HG02884 (cell line): Measurements from ENCODE around the gene OTP.
A peak's percentile ranks its signal among the peaks of the same experiment; 100 is the strongest.

Source experiments
- ATAC-seq: cut with Tn5 transposase; IDR thresholded peaks from one replicate; pipeline ENCODE4 v1.9.1; 2021; ENCODE audit warnings: mild to moderate bottlenecking, moderate library complexity; ENCODE audit not compliant: unreplicated experiment

OTP gene

DNA sequence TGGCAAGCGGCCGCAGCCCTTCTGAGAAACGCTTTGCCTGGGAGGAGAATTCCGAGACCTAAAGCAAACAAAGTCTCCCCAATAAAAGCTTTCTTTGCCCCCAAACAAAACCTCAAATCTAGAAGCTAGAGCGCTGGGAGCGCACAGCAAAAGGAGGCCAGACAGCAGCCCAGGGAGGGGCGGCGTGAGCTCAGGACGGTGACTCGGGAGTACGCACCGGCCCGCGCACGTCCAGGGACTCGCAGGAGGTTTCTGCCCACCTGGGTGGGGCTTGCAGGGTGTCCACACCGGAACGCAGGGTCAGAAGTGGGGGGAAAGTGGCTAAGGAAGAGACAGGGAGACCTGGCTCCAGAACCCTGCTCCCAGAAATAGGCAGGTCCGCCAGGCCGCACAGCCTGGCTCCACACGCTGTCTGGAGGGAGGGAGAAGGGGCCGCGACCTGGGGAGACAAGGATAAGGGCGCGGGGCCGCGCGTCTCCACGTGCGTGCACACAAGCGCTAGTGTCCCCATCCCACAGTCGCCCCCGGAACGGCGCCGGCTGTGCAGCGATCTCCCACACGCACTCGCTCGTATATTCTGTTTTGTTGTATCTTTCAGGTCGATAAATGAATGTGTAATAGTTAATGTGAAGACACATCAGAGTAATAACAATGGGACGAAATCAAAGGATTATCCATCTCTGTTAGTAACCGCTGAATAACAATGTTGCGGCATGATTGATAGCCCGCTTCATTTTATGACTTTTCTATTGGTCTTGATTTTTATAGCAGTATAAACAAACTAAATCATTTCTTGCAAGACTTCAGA lies 2.3 kb upstream of the OTP start:
- ATAC-seq = no peak

DNA sequence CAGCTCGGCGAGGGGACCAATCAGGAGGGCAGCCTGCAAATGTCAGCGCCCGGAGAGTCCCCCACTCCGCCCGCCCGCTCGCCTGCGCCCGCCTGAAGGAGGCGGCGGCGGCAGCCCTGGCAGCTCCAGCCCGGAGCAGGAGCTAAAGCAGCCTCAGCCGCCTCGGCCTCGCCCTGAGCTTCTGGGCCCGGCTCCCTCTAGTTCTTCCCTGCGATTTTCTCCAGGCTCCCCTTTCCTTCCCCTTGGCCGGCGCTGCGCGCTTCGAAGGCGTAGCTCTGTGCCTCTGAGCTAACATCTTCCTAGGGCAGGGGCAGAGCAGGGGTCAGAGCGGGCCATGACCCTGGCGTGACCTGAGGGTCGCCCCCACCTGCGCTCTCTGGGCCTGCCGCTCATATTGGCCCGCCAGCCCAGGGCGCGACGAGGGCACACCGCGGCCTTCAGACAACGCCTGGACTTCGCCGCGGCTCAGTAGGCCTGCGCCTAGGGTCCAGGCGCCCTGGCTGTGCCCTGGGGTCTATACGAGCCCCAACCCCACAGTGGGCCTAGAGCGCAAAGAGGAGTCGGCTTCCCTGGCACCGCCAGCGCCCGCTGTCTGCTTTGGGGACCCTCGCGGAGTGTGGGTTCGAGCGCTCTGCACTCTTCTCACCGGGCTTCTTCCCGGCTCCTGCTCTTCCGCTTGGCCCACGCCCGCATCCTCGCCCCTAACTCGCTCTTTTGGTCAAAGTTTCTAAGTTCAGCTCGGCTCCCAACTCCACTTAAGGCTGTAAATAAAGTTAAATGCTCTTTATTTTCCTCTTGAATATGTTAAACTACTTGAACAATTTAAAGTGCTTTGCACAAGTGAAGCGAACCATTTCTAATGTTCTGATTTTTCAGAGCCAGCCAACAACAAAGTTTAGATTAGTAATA lies 504 bp upstream of the OTP start:
- no peak for ATAC-seq

DNA sequence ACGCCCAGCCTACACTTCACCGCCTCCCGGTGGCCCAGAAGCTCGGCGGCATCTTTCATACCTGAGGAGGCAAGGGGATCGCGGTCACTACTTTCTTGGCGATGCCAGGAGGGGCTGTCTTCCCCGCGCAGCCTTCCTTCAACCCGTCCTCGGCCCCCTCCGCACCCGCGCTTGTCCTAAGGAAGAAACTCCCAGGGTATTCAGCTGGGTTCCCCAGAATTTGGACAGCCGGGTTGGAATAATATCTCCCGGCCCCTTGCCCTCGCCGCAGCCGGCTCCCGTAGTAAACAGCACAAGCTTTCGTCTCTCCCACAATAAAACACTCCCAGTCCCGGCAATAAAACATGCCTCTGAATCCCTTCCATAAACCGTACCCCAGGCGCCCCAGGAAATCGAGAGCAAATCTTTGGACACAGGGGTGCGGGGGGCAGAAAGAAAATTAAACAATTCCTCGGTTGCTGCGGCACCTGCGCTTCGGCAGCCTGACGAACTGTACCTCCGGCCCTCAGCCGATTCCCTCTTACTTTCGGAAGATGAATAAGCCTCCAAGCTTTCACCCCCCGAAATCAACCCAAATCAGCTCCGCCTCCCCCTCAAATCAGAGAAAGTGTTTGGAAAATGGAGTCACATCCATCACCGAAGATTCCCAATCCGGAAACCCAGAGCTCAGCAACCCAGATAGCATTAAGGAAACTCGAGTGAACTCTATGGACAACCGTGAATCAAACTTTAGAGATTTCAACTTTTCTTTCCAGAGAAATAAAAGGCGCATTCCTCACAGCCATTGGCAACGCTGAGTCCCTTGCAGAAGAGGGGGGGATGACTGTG lies 1.1 kb downstream of the OTP start:
- ATAC-seq = no peak

DNA sequence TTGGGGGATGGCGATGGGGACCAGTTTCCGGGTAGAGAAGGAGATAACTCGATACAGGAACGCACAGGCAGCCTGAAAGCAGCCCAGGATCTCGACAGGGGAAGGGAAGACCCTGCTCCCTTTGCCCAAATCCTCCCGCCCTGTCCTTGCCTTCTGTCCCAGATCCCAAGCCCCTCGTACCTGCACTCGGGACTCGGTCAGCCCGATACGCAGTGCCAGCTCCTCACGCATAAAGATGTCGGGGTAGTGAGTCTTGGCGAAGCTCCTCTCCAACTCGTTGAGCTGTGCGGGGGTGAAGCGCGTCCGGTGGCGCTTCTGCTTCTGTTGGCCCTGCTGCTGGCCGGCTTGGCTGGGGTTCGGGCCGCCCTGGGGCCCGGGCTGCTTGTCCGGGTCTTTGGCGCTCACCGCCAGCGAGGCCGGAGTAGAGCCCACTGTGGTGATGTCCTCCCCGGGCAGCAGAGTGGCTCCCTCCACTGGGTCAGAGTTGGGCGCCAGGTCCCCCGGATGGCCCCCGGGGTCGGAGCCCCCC lies 1.8 kb downstream of the OTP start:
- no peak for ATAC-seq

DNA sequence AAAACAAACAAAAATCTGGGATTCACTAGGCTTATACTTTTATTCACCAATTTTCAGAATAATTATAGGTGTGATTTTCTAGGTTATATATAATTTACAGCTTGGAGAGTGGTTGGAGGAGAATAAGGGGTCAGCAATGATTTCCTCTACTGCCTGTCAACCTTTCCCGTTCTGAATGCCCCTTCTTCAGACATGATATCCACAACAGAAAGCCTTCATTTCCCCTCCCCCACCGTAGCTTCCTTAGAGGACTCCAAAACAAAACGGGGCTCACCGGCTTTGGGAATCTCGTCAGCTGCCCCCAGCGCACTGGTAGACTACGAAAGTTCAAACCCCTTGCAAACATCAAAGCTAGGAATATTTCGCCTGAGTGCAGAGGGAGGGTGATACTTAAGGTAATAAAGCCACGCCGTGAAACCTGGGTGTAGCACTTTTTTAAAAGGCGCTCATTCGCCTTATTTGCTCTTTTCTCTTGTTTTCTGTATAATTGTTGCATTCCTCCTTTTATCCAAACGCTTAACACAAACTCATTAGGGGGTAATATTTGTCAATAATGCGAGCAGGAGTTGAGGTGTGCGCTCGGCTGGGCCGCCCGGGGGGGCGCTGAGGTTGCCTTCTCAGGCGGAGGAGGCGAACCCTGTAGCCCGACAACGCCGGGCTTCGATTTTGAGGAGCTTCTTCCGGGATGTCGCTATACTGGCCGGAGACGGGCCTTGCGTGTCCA lies 2.4 kb downstream of the OTP start:
- ATAC-seq = no peak

DNA sequence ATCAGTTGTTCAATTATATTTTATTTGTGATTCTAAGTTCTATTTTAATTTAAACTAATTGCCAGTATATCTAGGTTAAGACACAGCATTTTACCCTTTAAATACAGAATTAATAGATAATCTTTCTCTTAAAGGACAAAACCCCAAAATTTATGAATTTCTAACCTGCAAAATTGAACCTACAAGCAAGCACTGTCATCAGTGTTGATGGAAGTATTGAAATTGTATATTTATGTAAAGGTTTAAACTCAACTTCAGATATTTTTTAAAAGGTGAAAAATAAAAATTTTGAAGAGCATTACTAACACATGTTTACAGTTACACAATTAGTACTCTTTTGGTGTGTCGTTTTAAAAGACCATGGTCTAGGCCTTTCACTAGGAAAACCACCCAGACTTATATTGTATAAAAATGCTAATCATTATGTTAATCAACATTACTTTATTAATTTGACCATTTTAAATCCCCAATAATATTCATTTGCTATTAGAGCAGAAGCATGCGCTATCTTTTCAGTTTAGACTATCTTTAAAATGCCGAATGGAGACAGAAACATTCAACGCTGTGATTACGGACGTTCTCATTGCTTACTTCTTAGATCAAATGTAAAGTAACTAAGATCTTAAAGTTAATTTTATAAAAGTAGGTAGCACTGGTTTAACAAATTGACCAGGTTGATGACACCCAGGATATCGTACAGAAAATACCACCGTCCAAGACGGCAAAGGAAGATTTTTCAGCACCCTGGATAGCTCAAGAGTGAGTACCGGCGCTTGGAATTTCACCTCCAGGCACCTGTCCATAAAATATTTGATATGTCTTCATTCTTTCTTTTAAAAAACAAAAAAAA lies 3.2 kb downstream of the OTP start:
- no peak for ATAC-seq

DNA sequence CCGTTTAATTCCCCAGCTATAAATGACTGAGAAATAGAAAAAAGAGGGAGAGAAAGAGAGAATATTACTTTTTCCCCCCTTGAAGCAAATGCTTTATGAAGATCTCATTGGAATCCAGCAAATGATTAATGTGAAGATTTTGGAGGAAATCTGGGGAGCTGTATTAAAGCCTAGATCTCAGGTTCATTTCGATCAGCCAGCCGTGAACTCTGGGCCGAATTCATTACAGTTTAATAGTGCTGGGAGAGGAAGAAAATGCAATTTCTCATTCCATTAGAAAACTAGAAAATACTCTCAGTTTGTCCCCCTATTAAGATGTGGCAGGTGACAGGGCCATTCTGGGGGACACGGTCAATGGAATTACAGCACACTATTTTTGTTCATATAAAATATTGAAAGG lies 4.8 kb downstream of the OTP start:
- no peak for ATAC-seq

DNA sequence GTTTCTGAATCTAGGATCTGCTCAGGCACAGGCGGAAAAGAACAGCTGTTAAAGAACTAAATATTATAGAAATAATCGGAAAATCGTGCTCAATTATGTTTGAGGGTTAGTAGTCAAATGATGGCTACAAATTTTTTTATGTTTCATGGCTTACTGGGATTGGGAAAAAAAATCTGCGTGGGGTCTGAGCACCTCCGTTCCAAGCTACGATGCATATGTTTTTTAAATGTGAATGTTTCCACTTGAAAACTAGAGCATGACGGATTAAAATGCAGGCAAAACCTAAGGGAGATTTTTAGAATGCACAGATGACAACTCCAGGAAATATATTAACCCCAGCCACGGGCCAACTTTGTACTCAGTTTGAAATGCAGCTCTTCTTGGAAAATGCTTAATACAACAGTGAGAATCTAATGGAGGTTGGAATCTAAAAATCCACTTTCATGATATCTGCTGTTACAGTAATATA lies 5.3 kb downstream of the OTP start:
- no peak for ATAC-seq

DNA sequence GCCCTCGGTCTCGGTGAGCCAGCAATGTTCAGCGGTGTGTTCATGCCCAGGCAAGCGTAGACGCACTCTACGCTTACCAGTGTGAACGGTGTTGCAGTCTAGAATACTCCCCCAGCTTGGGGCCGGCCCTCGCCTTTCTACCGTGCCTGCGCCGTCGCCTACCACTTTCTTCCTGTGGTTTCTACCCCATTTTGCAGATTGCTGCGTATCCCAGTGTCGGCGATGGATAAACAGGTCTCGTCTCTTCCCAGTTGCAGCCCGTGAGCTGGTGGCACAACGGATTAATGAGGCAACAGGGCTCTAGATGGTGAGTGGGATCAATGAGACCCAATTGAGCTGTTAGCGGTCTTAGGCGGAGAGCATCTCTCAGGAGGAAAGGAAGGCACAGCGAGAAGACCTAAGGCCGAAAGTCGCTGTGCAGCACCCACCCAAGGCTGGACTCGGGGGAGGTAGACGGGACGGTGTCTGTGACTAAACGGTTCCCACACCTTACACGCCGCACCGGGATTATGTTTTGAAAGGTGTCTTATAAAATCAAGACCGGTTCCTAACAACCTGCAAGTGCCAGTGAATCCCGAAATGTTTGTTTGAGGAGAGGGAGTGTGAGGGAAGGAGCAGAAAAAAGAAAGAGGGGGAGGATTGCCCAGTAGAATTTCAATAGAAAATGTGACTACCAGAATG lies 5.8 kb downstream of the OTP start:
- no peak for ATAC-seq

DNA sequence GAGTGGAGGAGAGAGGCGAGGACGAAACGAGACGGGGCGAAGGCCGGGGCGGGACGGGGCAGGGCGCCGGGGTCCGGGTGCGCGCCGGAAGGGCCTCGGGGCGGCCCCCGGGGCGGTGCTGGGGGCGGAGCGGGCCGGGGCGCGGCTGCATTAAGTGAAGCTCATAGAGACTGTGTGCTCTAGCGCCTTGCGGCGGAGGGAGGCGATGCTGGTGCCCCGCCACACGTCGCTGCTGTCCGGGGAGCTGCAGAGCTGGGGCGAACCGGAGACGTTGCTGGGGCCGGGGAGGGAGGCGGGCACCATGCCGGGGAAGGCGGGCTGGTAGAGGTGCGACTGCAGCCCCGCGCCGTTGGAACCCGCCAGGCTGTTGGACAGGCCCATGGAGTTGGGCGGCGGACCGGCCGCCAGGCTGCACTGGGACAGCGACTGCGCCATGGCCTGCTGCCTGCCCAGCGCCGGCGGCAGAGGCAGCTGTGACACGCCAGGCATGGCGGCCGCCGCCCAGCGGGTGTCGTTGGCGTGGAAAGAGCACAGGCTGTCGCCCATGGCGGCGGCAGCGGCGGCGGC lies 8.3 kb downstream of the OTP start:
- ATAC-seq = peak; percentile 88

DNA sequence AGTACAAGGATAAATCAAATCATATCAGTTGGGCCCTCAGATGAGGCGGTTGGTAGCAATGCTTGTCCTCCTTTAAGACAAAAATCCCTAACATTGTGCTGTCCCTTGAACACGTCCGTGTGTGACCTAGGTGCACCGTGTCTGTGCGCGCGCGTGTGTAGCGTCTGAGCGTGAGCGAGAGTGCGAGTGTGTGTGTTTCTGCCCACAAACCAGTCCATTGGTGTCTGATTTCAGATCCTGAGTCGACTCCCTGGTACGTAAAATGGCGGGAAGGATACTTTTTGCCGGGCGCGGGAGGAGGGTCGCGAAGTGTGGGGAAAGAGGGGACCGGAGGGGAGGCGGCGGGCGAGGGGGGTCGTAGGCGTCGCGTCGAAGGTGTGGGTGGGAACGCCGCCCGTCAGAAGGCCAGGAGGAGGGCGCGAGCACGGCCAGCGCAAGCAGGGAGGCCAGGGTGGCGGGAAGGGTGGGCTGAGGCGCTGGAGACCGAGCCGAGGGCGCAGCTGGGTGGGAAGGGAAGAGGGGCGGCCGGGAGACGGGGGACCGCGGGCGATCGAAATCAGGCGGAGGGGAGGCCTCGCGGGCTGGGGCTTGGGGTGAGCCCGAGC lies 8.9 kb downstream of the OTP start:
- ATAC-seq = no peak

DNA sequence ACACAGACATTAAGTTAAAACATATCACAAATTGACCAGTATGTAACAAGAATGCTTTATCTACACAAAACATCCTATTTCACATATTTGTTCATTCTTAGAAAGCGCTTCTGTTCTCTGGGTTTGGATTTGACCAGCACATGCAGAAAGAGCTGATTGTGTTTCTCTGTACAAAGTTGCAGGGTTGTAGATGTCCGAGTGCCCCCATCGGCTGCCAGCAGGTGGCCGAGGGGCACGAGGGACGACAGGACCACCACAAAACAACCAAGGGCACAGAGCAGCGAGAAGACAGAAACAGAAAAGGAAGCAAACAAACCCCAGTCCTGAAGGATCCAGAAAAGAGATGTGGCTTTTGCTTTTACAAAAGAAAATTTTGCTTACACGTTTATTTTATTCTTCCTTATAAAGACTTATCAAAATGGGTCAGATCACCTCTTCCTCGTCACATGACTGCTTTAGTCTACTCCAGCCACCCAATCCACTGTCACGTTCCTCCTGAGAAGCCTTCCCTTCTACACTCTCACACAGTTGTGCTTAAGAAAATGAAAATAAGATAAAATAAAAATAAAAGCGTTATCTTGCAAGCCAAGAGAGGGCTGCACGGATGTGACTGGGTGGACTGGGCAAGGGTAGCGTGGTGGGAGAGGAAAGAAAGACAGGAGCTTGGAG lies 9.5 kb downstream of the OTP start:
- no peak for ATAC-seq

DNA sequence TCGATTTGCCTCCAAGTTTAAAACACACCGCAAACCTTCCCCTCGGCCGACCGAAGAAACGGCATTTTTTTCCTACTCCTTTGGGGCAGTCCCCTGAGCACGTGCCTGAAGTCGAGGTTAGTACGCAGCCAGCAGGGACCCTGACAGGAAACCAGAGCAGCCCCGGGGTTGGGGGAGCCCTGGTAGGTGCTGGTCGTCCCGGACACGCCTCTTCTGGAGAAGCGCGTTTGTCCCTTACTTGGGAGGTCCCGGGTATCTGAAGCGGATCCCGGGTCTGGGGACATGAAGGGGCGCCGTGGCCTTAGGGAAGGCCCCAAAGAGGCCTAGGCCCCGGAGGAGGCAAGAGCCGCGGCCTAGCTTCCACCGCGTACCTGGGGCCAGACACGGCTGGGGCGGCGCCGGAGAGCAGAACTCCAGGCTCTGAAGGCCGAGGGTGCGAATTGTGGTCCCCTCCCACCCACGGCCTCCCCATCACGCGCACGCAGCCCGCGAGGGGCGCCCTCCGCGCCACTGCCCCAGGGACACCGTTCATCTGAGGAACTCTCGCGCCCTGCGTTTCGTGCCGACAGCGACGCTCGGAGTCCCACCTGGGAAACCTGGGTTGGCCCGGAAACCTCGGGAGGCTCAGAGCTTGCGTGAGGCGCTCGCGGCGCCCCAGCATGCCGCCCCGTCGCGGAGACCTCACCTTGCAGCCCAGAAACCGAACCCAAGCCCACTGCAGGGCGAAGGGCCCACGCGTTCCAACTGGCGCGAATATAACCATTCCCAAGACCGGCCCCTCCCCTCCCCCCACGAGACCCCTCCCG lies 10.4 kb downstream of the OTP start:
- no peak for ATAC-seq

DNA sequence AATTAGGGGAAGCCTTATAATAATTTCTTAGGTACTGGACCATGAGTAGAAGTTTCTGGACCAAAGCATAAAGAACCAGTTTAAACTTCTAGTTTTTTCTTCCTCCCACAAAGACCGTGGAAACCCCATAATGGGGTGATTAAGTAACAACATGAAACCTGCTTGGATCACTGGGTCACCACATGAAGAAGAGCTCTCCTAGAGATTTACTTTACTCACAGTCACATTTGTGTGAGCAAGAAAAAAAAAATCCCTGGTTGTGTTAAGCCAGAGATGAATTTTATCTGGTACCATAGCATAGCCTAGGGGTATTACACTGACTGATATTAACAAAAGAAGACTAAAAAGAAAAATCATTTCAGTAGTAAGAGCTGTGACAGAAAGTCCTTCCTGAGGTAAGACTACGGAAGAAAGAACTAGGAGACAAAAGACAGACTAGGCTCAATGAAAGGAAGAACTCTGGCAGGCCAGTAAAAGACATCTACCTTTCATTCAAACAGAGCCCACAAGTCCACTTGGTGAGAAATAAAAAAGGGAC lies 15.2 kb downstream of the OTP start:
- no peak for ATAC-seq

DNA sequence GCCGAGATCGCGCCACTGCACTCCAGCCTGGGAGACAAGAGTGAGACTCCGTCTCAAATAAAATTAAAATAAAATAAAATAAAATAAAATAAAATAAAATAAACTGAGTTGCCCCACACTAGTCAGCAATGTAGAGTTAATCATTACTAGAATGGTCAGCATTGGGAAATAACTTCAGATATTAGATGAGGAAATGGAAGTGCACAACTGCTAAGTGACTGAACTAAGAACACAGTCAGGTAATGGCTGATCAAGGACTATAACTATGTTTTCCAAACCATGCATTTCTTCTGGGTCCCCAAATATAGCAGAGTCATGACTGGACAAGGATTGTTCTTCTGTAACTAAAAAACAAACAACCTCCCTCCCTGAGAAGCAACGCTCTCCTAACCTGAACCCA lies 17.1 kb downstream of the OTP start:
- no peak for ATAC-seq

DNA sequence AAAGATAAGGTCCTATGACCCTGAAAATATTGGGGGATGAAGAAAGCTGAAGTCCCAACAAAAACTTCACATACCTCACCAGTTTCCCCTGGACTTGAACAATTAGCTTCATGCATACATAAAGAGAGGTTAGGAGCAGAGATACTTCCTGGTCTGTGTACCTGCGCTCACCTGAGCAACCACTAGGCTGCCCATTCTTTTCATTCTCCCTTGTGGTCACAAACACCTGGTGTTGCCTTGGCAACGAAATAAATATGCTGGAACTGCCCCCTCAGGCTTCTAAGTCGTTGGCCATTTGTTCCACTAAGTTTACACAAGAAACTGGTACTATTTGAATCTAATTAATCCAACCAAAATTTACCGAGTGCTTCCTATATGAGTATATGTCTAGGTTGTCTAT lies 18.1 kb downstream of the OTP start:
- ATAC-seq = no peak
